Aorta (tissue), 5 donors: Measurements from ENCODE around the gene VPS35L. TPM values are rescaled to one million over a fixed set of nuclear protein-coding genes. Genes with fewer than 3 reads are reported as not detected.
A peak's percentile ranks its signal among the peaks of the same experiment; 100 is the strongest.

Experiments
- ATAC-seq: fragments of 200-7000 bp; cut with Tn5 transposase; one replicate; pipeline ENCODE4 v1.9.1; 2022; ENCODE audit warnings: moderate library complexity; ENCODE audit not compliant: low FRiP score
- DNase-seq, 2 donors: peaks; one replicate each; pipeline ENCODE4 v3.0.0-alpha.2; 2020
- H3K27ac ChIP-seq, 2 donors: one replicate each; pipeline ENCODE4 v1.5.1; 2013; ENCODE audit warnings: low read length in 2 of 2, mild to moderate bottlenecking in 2 of 2, moderate library complexity in 2 of 2, control low read depth in 1 of 2, inconsistent platforms in 1 of 2, low read depth in 1 of 2
- H3K27me3 ChIP-seq, 2 donors: one replicate each; pipeline ENCODE4 v1.6.1; 2013; ENCODE audit warnings: control low read depth in 1 of 2, low read length in 1 of 2, mild to moderate bottlenecking in 1 of 2, moderate library complexity in 1 of 2; ENCODE audit not compliant: insufficient read depth in 2 of 2, control insufficient read depth in 1 of 2
- H3K36me3 ChIP-seq, 2 donors: one replicate each; pipeline ENCODE4 v1.6.1; 2013; ENCODE audit warnings: control low read depth in 1 of 2, low read length in 1 of 2, mild to moderate bottlenecking in 1 of 2; ENCODE audit not compliant: insufficient read depth in 2 of 2, control insufficient read depth in 1 of 2
- H3K4me1 ChIP-seq, 2 donors: one replicate each; pipeline ENCODE4 v1.6.1; 2013; ENCODE audit warnings: low read length in 2 of 2, control low read depth in 1 of 2, mild to moderate bottlenecking in 1 of 2, moderate library complexity in 1 of 2; ENCODE audit not compliant: insufficient read depth in 2 of 2, control insufficient read depth in 1 of 2
- H3K4me3 ChIP-seq, 2 donors: one replicate each; pipeline ENCODE4 v1.5.1; 2013; ENCODE audit warnings: low read length in 2 of 2, control low read depth in 1 of 2, mild to moderate bottlenecking in 1 of 2
- H3K9me3 ChIP-seq: one replicate; pipeline ENCODE4 v1.6.1; 2013; ENCODE audit warnings: mild to moderate bottlenecking, low read length; ENCODE audit not compliant: control insufficient read depth
- WGBS, 2 donors: extraction: QIAGEN DNeasy Blood & Tissue Kit; methylation state at CpG; one replicate each; pipeline ENCODE4 v1.1.7; 2013; 5-methylcytosine and 5-hydroxymethylcytosine counted together
- intact Hi-C, 2 donors: fragments of 100-400 bp; cut with DNase I; formaldehyde crosslinking; loops; one replicate each; pipeline versions ENCODE4 v1.14.2 to v1.15.0; 2022
- polyA plus RNA-seq, 2 donors: library from polyadenylated mRNA; stranded (reverse); fragments of 200-250 nt; gene quantifications; one replicate each; pipeline ENCODE4 v1.2.3, GENCODE V29; 2013
- total RNA-seq, 2 donors: library from RNA; stranded (reverse); fragmentation: NEBNext Ultra II Directional; extraction: Animal tissue kit (Norgen Biotek cat#: 25700); gene quantifications; one replicate each; pipeline ENCODE4 v1.2.1, GENCODE V29; 2021
- donor health status: healthy with polysubstance abuse.
- donor health status: Bipolar disorder and iron deficiency.
- donor health status: DM: no; HTN: no; CAD: no.
- donor health status: DM: no; HTN: no; CAD: no.
- donor health status: DM: yes; HTN: yes; CAD: no.

Gene VPS35L
- total and polyA plus RNA-seq, 4 donors = 31.4 to 66.8 (median 40.8) TPM

- intact Hi-C loops = no loop called here
- 50 to 51% methylated on average over 14 of the region's 14 CpGs for WGBS, 2 donors
- ATAC-seq (no peak), DNase-seq (peak in 1 of 2 donors; percentile 59)
- no peak overlapping the region for H3K4me3 ChIP-seq
- H3K27ac ChIP-seq = no peak overlapping the region
- no peaks in the 10 kb centered on the region for H3K9me3 ChIP-seq
- no peaks in the 10 kb centered on the region for H3K27me3 ChIP-seq
- peaks cover 0 to 3% of the 10 kb centered on the region in 2 donors for H3K36me3 ChIP-seq
- no peaks in the 10 kb centered on the region for H3K4me1 ChIP-seq
Measured at GRCh38 chr16:19691161-19691711, 135.7 kb downstream of the VPS35L start.

- DNase-seq = no peak
- Histone ChIP-seq H3K36me3 (peaks cover 0 to 3% of the 10 kb centered on the region in 2 donors), H3K27me3 (no peaks in the 10 kb centered on the region), H3K9me3 (no peaks in the 10 kb centered on the region), H3K27ac (no peak overlapping the region), H3K4me3 (no peak overlapping the region), H3K4me1 (no peaks in the 10 kb centered on the region)
- ATAC-seq = no peak
- intact Hi-C loops = no loop called here
- WGBS, 2 donors = 92 to 93% methylated on average over 7 to 8 of the region's 8 CpGs
Measured at GRCh38 chr16:19694989-19695388, 139.5 kb downstream of the VPS35L start.

DNA sequence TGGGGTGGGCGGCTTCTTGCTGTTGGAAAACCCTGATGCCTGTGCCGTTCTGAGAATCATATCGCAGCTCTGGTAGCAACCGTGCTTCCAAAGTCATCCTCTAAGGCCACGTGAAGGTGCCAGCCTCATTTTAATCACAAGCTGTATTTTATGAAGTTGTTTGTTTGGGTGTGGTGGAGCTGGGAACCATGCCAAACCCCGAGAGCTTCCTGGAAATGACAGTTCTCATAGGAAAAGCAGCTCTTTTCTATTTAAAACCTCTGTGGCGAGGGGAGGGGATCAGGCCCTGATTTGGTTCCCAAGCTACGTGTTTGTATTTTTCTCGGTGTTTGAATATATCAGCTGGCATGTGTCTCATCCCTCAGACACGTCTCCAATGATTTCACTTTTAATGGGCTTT is 140.8 kb downstream of the VPS35L start:
- Histone ChIP-seq H3K27ac (no peak overlapping the region), H3K4me1 (no peaks in the 10 kb centered on the region), H3K27me3 (no peaks in the 10 kb centered on the region), H3K9me3 (no peaks in the 10 kb centered on the region), H3K4me3 (no peak overlapping the region), H3K36me3 (peaks cover 0 to 3% of the 10 kb centered on the region in 2 donors)
- intact Hi-C loops = no loop called here
- DNase-seq (peak; percentile 86 to 87), ATAC-seq (peak; percentile 51)
- 21 to 22% methylated on average over 10 of the region's 10 CpGs for WGBS, 2 donors

DNA sequence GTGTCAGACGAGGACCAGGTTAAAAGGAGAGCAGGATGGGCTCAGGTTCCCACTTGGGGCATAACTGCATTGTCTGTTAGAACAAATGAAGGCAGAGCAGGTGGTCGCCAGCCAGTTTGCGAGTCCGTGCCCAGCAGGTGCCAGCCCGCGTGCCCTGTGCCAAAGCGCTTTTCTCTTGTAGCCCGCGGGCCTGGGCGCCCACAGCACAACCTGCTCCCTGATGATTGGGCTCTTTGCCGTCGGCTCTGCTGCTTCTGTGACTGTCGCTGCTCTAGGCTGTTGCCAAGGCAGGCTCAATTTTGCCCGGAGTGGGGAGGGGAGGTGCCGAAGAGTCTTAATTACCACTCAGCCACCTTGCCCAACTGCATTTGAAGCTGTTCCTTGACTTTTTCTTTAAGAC is 141.5 kb downstream of the VPS35L start:
- Histone ChIP-seq H3K4me1 (no peaks in the 10 kb centered on the region), H3K36me3 (peaks cover 0 to 3% of the 10 kb centered on the region in 2 donors), H3K9me3 (no peaks in the 10 kb centered on the region), H3K4me3 (no peak overlapping the region), H3K27me3 (no peaks in the 10 kb centered on the region), H3K27ac (no peak overlapping the region)
- ATAC-seq (peak; percentile 27), DNase-seq (peak in 1 of 2 donors; percentile 68)
- WGBS, 2 donors = 95 to 96% methylated on average over 15 of the region's 15 CpGs
- intact Hi-C loops = no loop called here

DNA sequence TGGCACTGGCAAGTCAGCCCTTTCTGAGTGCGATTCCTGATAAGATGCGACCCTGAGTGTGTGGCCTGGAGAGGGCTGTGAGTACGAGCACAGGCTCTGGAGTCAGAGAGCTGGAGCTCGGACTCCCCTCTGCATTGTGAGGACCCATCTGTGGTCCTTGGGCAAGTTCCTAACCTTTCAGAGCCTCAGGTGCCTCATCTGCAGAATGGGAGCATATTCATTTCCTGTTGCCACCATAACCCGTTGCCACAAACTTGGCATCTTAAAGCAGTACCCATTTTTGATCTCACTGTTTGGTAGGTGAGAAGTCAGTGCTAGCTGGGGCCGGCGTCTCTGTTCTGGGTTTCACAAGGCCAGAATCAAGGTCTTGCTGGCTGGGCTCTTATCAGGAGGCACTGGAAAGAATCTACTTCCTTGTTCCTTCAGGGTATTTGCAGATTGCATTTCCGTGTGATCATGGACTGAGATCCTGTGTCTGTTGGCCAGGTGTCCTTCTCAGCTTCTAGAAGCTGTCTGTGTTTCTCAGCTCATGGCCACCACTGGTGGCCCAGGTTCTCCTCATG is 142.3 kb downstream of the VPS35L start:
- DNase-seq = peak in 1 of 2 donors; percentile 27
- H3K4me3 ChIP-seq = no peak overlapping the region
- no peaks in the 10 kb centered on the region for H3K36me3 ChIP-seq
- no peaks in the 10 kb centered on the region for H3K4me1 ChIP-seq
- H3K27me3 ChIP-seq = no peaks in the 10 kb centered on the region
- H3K9me3 ChIP-seq = no peaks in the 10 kb centered on the region
- ATAC-seq = no peak
- intact Hi-C loops = no loop called here
- WGBS, 2 donors = 86 to 90% methylated on average over 8 of the region's 8 CpGs
- H3K27ac ChIP-seq = no peak overlapping the region

DNA sequence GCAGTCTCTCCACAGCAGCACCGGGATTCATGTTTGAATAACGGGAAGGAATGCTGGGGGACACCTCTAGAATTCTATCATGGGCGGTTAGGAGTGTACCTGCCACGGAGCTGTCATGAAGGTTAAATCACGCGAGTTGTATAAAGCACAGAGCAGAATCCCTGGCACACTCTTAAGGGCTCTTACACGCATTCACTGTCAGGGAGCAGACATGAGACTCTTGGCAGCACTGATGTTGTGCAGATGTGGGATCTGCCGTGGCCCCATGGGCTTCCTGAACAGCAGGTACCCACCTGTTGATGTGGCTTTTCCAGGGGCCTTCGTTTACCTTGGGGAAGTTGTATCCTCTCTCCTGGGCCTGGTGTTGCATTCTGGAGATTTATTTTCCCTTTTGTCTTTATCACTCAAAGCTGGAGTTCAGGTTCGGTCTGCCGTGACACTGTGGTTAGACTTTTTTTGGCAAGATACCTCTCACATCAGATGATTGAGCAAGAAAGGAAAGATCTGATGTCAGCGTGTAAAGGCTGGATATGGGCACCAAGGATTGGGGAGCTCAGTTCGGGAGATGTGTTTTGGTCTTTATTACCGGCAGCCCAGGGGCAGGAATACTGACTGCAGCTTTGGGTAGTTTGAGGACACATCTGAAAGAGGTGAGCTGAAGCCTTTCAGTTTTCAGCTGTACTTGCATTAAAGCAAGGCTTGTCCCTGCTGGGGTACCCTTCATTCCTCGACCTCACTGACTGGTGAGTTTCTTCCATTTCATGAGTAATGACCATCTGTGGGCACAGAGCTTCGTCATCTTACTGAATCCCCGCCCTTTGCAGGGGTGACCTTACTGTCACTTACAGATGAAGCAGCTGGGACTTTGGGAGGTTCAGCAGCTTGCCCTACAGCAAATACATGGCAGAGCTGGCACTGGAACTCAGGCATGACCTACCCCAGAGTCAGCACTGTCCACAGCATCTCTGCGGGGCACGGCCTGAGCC is 143.3 kb downstream of the VPS35L start:
- intact Hi-C loops = no loop called here
- Histone ChIP-seq H3K27me3 (no peaks in the 10 kb centered on the region), H3K9me3 (no peaks in the 10 kb centered on the region), H3K27ac (no peak overlapping the region), H3K4me3 (no peak overlapping the region), H3K36me3 (no peaks in the 10 kb centered on the region), H3K4me1 (no peaks in the 10 kb centered on the region)
- DNase-seq = peak in 1 of 2 donors; percentile 44
- ATAC-seq = no peak
- 91 to 93% methylated on average over 19 of the region's 19 CpGs for WGBS, 2 donors

- intact Hi-C loops = no loop called here
- no peaks in the 10 kb centered on the region for H3K36me3 ChIP-seq
- ATAC-seq (no peak), DNase-seq (peak in 1 of 2 donors; percentile 60)
- 96 to 97% methylated on average over 8 of the region's 8 CpGs for WGBS, 2 donors
- H3K9me3 ChIP-seq = no peaks in the 10 kb centered on the region
- H3K4me3 ChIP-seq = no peak overlapping the region
- H3K4me1 ChIP-seq = no peaks in the 10 kb centered on the region
- no peak overlapping the region for H3K27ac ChIP-seq
- no peaks in the 10 kb centered on the region for H3K27me3 ChIP-seq
Measured at GRCh38 chr16:19699472-19699871, 144.0 kb downstream of the VPS35L start.

- intact Hi-C loops = no loop called here
- WGBS, 2 donors = 40 to 41% methylated on average over 6 of the region's 6 CpGs
- no peaks in the 10 kb centered on the region for H3K4me1 ChIP-seq
- H3K27me3 ChIP-seq = no peaks in the 10 kb centered on the region
- H3K27ac ChIP-seq = no peak overlapping the region
- no peak overlapping the region for H3K4me3 ChIP-seq
- no peaks in the 10 kb centered on the region for H3K9me3 ChIP-seq
- DNase-seq (peak in 1 of 2 donors; percentile 72), ATAC-seq (no peak)
- H3K36me3 ChIP-seq = peaks cover 0 to 6% of the 10 kb centered on the region in 2 donors
Measured at GRCh38 chr16:19700319-19700781, 144.8 kb downstream of the VPS35L start.
